Pancreas (tissue), 10 donors: ENCODE data around the gene MYO1C. TPM values are rescaled to one million over a fixed set of nuclear protein-coding genes. Genes with fewer than 3 reads are reported as not detected.

Experiments used
- ATAC-seq, 4 donors: fragments of 200-7000 bp; cut with Tn5 transposase; one replicate each; pipeline versions ENCODE4 v1.8.0 to v1.9.1; 2020; ENCODE audit warnings: mild to moderate bottlenecking in 4 of 4, moderate library complexity in 4 of 4
- DNase-seq, 6 donors: peaks; one replicate each; pipeline ENCODE4 v3.0.0-alpha.2; 2020
- FAIRE-seq: peaks from 2 replicates; lab custom pipeline; 2012; peaks lifted over from hg19 to GRCh38; lab: Jason Lieb, UNC
- H3K27ac ChIP-seq, 4 donors: fragments of 200-600 bp; sonication (generic); 1 replicate in 3 of 4; 2 replicates in 1 of 4; pipeline versions ENCODE4 v1.5.0 to v1.8.0; 2020
- H3K27me3 ChIP-seq, 4 donors: fragments of 200-600 bp; one replicate each; pipeline ENCODE4 v1.8.0; 2021
- H3K36me3 ChIP-seq, 3 donors: fragments of 200-600 bp; sonication (generic) in 1 of 3; one replicate each; pipeline versions ENCODE4 v1.5.0 to v1.8.0; 2020 to 2021
- H3K4me1 ChIP-seq, 3 donors: fragments of 200-600 bp; one replicate each; pipeline ENCODE4 v1.8.0; 2021
- H3K4me3 ChIP-seq, 4 donors: fragments of 200-600 bp; sonication (generic) in 2 of 4; one replicate each; pipeline versions ENCODE4 v1.5.0 to v1.8.0; 2020 to 2021
- H3K9me3 ChIP-seq, 4 donors: fragments of 200-600 bp; one replicate each; pipeline ENCODE4 v1.8.0; 2021
- WGBS, 2 donors: extraction: QIAGEN DNeasy Blood & Tissue Kit; methylation state at CpG; one replicate each; pipeline ENCODE4 v1.1.7; 2013; 5-methylcytosine and 5-hydroxymethylcytosine counted together
- intact Hi-C, 3 donors: fragments of 100-400 bp; cut with DNase I; formaldehyde crosslinking; loops; one replicate each; pipeline versions ENCODE4 v1.11.1 to v1.14.2; 2022
- polyA plus RNA-seq, 2 donors: library from polyadenylated mRNA; stranded (reverse); fragments of 200-250 nt; gene quantifications; one replicate each; pipeline ENCODE4 v1.2.3, GENCODE V29; 2013
- total RNA-seq, 6 donors: library from RNA; stranded (reverse); fragmentation: NEBNext Ultra II Directional in 4 of 6; extraction: Animal tissue kit (Norgen Biotek cat#: 25700) in 4 of 6; gene quantifications; one replicate each; pipeline versions ENCODE4 v1.2.1 to v1.2.4, GENCODE V29; 2021 to 2023
- TF ChIP-seq, protein P1 (sequence below), 4 donors: fragments of 200-600 bp; sonication (generic) in 3 of 4; IDR thresholded peaks; one replicate each; pipeline versions ENCODE4 v1.5.0 to v1.8.0; 2021; ENCODE audit warnings: antibody characterized with exemption in 4 of 4
- donor health status: healthy with polysubstance abuse.
- donor health status: DM: no; HTN: no; CAD: no; lungs with moderate emphysema.
- donor health status: DM: no; HTN: no; CAD: no.
- donor health status: control.
- donor health status: control.
- donor health status: Bipolar disorder and iron deficiency.
- donor health status: DM: yes; HTN: yes; CAD: no.
- donor health status: DM: no; HTN: no; CAD: no.
- donor health status: DM: no; HTN: no; CAD: no.
- donor health status: DM: yes; HTN: yes; CAD: no.

MYO1C gene
- total and polyA plus RNA-seq, 8 donors: 57.2 to 138 (median 99.3) TPM

DNA sequence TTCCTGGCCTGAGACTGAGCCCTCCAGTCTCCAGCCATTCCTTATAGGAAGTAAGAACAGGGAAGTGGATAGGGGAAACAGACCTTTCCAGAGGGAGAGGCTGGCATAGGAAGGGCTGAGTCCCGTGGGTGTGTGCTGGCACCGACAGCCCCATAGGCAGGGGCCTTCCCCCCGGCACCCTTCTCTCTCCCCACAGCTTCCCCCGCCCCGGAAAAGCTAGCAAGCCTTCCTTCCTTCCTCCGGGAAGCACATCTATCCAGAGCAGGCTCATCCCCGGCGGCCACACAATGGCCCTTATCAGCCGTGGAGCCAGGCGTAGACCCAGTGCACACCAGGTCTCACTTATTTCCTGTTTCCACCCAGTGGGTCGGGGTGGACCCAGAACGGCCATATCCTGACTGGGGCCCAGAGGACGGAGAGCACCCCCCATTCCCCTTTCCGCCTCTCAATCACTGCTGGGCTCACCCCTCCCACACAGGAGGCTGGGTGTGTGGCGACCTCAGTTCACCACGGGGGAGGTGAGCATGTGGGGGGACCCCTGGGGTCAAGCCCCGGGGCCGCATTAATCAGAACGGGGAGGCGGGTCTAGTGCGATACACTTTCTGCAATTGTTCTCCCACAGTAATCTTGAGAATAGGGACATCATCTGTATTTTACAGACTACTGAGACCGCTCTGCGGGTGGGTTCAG, 950 bp upstream of the MYO1C start:
- TF ChIP-seq, protein P1, sequence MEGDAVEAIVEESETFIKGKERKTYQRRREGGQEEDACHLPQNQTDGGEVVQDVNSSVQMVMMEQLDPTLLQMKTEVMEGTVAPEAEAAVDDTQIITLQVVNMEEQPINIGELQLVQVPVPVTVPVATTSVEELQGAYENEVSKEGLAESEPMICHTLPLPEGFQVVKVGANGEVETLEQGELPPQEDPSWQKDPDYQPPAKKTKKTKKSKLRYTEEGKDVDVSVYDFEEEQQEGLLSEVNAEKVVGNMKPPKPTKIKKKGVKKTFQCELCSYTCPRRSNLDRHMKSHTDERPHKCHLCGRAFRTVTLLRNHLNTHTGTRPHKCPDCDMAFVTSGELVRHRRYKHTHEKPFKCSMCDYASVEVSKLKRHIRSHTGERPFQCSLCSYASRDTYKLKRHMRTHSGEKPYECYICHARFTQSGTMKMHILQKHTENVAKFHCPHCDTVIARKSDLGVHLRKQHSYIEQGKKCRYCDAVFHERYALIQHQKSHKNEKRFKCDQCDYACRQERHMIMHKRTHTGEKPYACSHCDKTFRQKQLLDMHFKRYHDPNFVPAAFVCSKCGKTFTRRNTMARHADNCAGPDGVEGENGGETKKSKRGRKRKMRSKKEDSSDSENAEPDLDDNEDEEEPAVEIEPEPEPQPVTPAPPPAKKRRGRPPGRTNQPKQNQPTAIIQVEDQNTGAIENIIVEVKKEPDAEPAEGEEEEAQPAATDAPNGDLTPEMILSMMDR (IDR thresholded peaks at IDR 0.05): no peak
- DNase-seq (peak in 2 of 6 donors; percentile 52 to 67), FAIRE-seq (no peak), ATAC-seq (no peak)
- no peak overlapping the region for H3K27ac ChIP-seq
- H3K36me3 ChIP-seq: no peaks in the 10 kb centered on the region
- no peaks in the 10 kb centered on the region for H3K9me3 ChIP-seq
- H3K27me3 ChIP-seq: no peaks in the 10 kb centered on the region
- intact Hi-C loops: no loop called here
- 73 to 77% methylated on average over 23 of the region's 23 CpGs for WGBS, 2 donors
- no peak overlapping the region for H3K4me3 ChIP-seq
- H3K4me1 ChIP-seq: peaks cover 0 to 3% (median 0%) of the 10 kb centered on the region in 3 donors

DNA sequence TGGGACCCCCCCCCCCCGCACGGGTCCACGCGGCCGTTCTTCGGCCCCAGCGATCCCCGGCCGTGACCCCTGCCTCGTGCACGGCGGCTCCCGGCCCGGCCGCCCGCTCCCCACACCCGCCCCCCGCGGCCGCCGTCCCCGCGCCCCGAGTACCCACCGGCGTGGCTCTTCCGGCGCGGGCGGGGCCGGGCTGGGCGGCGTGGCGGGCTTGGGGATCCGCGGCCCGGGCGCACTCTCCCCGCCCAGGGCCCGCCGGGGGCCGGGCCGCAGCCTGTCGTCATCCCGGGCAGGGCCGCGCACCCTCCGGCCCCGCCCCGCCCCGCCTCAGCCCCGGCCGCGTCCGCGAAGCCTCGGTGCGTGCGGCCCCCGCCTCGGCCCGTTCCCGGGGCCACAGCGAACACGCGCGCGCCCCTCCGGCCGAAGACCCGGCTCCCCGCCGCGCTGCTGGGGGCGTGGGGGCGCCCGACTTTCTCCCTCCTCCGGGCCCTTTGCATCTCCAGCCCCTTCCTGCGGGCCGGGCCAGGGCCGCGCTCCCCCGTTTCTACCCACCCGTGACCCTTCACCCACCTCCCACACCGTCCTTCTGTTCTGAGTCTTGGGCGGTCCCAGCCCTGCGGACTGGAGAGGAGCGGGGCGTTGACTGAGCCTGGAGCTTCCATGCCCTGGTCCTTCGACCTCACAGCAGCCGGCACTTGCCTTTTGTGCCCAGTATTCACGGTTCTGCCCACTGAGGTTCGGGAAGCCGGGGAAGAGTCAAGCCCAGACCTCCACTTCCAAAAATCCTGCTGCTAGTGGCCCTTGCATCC, 840 bp downstream of the MYO1C start:
- TF ChIP-seq, protein P1 (IDR thresholded peaks at IDR 0.05): no peak
- Histone ChIP-seq H3K27ac (peak overlapping the region; percentile 65 to 70 (median 67)), H3K27me3 (no peaks in the 10 kb centered on the region), H3K36me3 (no peaks in the 10 kb centered on the region), H3K4me1 (peaks cover 0 to 8% (median 0%) of the 10 kb centered on the region in 3 donors), H3K9me3 (no peaks in the 10 kb centered on the region), H3K4me3 (peak overlapping the region; percentile 56 to 83 (median 62))
- DNase-seq (peak; percentile 54 to 87 (median 70)), ATAC-seq (peak; percentile 51 to 71 (median 60)), FAIRE-seq (no peak)
- intact Hi-C loops: no loop called here
- 2 to 3% methylated on average over 32 to 94 of the region's 94 CpGs for WGBS, 2 donors

DNA sequence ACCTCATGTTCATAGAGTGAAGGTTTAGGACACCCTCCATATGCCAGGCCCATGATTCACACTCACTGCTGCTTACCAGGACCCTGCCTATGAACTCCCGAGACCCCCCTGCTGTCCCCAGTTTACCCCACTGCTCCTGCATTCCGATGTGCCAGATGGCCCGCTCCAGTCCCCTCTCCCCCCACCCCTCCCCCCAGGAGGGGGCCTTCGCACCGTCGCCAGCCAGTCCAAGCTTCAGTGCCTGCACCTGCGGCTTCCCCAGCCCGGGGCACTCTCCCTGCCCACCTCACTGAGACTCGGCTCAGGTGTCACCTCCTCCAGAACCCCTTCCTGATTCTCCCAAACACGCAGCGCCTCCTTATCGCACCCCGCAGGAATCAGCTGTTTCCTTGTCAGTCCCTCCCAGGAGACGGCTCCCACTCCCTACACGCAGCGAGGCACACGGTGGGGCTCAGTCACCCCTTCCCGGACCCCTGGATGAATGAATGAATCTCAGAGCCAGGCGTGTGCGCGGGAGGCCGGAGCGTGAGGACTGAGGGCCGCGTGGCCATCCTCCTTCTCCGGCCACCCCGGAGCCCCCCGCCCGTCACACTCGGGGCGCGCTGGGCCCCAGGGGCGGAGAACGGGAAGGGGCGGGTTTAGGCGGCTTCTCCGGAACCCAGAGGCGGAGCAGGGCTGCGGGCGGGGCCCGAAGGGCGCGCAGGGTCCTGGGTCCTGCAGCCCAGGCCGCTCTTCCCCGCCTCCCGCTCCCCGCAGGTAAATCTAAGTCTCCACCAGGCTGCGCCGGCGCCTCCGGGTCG, 1.6 kb downstream of the MYO1C start:
- peak; percentile 54 to 83 (median 71) for DNase-seq
- peak overlapping the region; percentile 65 to 70 (median 67) for H3K27ac ChIP-seq
- no peaks in the 10 kb centered on the region for H3K9me3 ChIP-seq
- 1% methylated on average over 44 to 52 of the region's 52 CpGs for WGBS, 2 donors
- H3K27me3 ChIP-seq: no peaks in the 10 kb centered on the region
- peaks cover 0 to 8% (median 0%) of the 10 kb centered on the region in 3 donors for H3K4me1 ChIP-seq
- peak; percentile 27 to 62 (median 54) for ATAC-seq
- intact Hi-C loops: no loop called here
- H3K36me3 ChIP-seq: no peaks in the 10 kb centered on the region
- TF ChIP-seq, protein P1 (IDR thresholded peaks at IDR 0.05): no peak
- peak overlapping the region; percentile 56 to 83 (median 62) for H3K4me3 ChIP-seq
- no peak for FAIRE-seq

DNA sequence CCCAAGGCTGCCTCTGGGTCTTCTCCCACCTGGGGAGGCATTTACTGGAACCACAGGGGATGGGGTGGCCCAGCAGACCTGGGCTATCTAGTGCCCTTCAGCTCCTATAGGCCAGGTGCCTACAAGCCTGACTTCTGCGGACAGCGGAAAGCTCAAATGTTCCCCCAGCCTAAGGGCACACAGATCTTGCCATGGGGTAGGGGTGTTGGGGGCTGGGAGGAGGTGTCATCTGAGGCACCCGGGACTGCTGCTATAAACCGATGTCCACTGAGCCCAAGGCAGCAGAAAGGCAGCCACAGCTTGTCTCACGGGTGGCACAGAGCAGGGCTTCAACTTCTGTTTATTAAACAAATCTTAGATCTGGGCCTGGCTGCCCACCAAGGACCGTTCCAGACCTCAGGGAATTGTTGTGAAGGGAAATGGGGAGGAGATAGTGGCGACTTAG, 3.6 kb downstream of the MYO1C start:
- WGBS, 2 donors: 77 to 82% methylated on average over 7 of the region's 7 CpGs
- Histone ChIP-seq H3K4me1 (peaks cover 3 to 8% (median 4%) of the 10 kb centered on the region in 3 donors), H3K36me3 (no peaks in the 10 kb centered on the region), H3K27ac (peak overlapping the region; percentile 92 to 96 (median 93)), H3K9me3 (no peaks in the 10 kb centered on the region), H3K4me3 (peak overlapping the region in 1 of 4 donors; percentile 69), H3K27me3 (no peaks in the 10 kb centered on the region)
- ATAC-seq (no peak), FAIRE-seq (no peak), DNase-seq (peak in 1 of 6 donors; percentile 56)
- TF ChIP-seq, protein P1 (IDR thresholded peaks at IDR 0.05): no peak
- intact Hi-C loops: no loop called here
